OCI-LY7 (cell line): ENCODE results near the gene BSCL2. TPM values are rescaled to one million over a fixed set of nuclear protein-coding genes. Genes with fewer than 3 reads are reported as not detected.

Experiments used
- BruUV-seq: library from RNA; stranded (reverse); fragments of 400-500 nt; replicated peaks from 2 replicates; lab custom pipeline; 2021; lab: Mats Ljungman, UMichigan
- CTCF ChIA-PET: fragments of 300-600 bp; sonication (Branson Sonifier 250); formaldehyde crosslinking; loops from one replicate; lab custom pipeline; 2022; ENCODE audit warnings: antibody characterized with exemption; ENCODE audit not compliant: unreplicated experiment; lab: Charles Lee
- POLR2A ChIA-PET: fragments of 300-600 bp; sonication (Branson Sonifier 250); formaldehyde crosslinking; loops from one replicate; lab custom pipeline; 2022; ENCODE audit warnings: antibody characterized with exemption; lab: Charles Lee
- DNase-seq: peaks from one replicate; pipeline ENCODE4 v3.0.0-alpha.2; 2015; ENCODE audit warnings: low spot score
- H2AFZ ChIP-seq: fragments of 200-600 bp; sonication (generic), shearing (Covaris generic); 2 replicates; pipeline ENCODE4 v1.6.1; 2014; ENCODE audit warnings: mild to moderate bottlenecking, antibody characterized with exemption, low read length, moderate library complexity
- H3K27ac ChIP-seq: fragments of 200-600 bp; sonication (generic); 2 replicates; pipeline ENCODE4 v1.5.1; 2014; ENCODE audit warnings: mixed run types, low read depth, mild to moderate bottlenecking, moderate library complexity, low read length, inconsistent platforms; ENCODE audit not compliant: poor library complexity, severe bottlenecking
- H3K36me3 ChIP-seq: fragments of 200-600 bp; sonication (generic); 2 replicates; pipeline ENCODE4 v1.6.1; 2014; ENCODE audit warnings: mild to moderate bottlenecking, antibody characterized with exemption, low read length, moderate library complexity, mixed read lengths; ENCODE audit not compliant: insufficient read depth
- H3K4me1 ChIP-seq: fragments of 200-600 bp; sonication (generic); 2 replicates; pipeline ENCODE4 v1.5.1; 2014; ENCODE audit warnings: mild to moderate bottlenecking, low read length; ENCODE audit not compliant: insufficient read depth, poor library complexity, severe bottlenecking
- H3K4me2 ChIP-seq: fragments of 200-600 bp; sonication (generic); 2 replicates; pipeline ENCODE4 v1.6.1; 2014; ENCODE audit warnings: mild to moderate bottlenecking, low read length
- H3K4me3 ChIP-seq: fragments of 200-600 bp; sonication (generic); 2 replicates; pipeline ENCODE4 v1.5.1; 2014; ENCODE audit warnings: mild to moderate bottlenecking, low read depth, low read length; ENCODE audit not compliant: poor library complexity, severe bottlenecking
- H3K79me2 ChIP-seq: fragments of 200-600 bp; sonication (generic); 2 replicates; pipeline ENCODE4 v1.6.1; 2016; ENCODE audit warnings: low read depth, mild to moderate bottlenecking, low read length, moderate library complexity, mixed read lengths; ENCODE audit not compliant: insufficient read depth
- H3K9me2 ChIP-seq: fragments of 200-600 bp; sonication (generic); 2 replicates; pipeline ENCODE4 v1.6.1; 2016; ENCODE audit warnings: mild to moderate bottlenecking, low read length, mixed read lengths; ENCODE audit not compliant: insufficient read depth
- H3K9me3 ChIP-seq: fragments of 200-600 bp; sonication (generic); 2 replicates; pipeline ENCODE4 v1.6.1; 2014; ENCODE audit warnings: mild to moderate bottlenecking, mixed run types, low read length, mixed read lengths
- H4K20me1 ChIP-seq: fragments of 200-600 bp; sonication (generic); 2 replicates; pipeline ENCODE4 v1.6.1; 2014; ENCODE audit warnings: mild to moderate bottlenecking, antibody characterized with exemption, low read length, moderate library complexity, mixed read lengths; ENCODE audit not compliant: insufficient read depth
- EZH2phosphoT487 ChIP-seq: fragments of 200-600 bp; sonication (generic); IDR thresholded peaks from 2 replicates; pipeline ENCODE4 v1.6.1; 2018; ENCODE audit warnings: low read depth, borderline replicate concordance, mild to moderate bottlenecking, mixed run types, antibody characterized with exemption, low read length, moderate library complexity, mixed read lengths
- intact Hi-C: fragments of 100-400 bp; cut with micrococcal nuclease; formaldehyde crosslinking; loops from one replicate; pipeline ENCODE4 v1.10.0; 2022; ENCODE audit not compliant: unreplicated experiment
- total RNA-seq, 2 experiments: library from RNA; depleted of rRNA in 1 of 2; stranded (reverse); fragments of >200 nt in 1 of 2; shearing (Covaris generic) in 1 of 2; gene quantifications; 2 replicates each; pipeline ENCODE4 v1.2.3, GENCODE V29; 2014 to 2022
- TF ChIP-seq, protein P1 (sequence below): fragments of 200-600 bp; sonication (generic); conservative IDR thresholded peaks from 2 replicates; pipeline ENCODE4 v1.5.1; 2014; ENCODE audit warnings: mild to moderate bottlenecking, antibody characterized with exemption, low read length, moderate library complexity, mixed read lengths

The BSCL2 gene
- total RNA-seq, 2 experiments from 2014 or later = 20.7 to 46.2 TPM

DNA sequence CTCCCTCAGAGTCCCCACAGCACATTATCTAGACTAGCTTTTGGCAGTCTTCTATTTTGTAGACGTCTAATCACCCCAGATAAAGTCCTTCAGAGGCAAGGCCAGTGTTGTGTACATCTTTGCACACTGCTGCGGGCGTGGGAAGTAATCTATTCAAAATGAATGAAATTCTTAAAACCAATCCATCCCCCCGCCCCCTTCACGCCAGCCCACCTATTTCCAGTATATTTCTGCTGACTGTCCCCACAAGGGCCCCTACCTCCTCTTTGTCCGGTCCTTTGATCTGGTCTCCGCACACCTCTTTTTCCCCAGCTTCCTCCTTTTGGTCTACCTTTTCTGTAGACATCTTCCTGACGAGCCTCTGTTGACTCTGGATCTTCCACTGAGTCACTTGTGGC, 375 bp downstream of the BSCL2 start:
- H3K9me2 ChIP-seq = no peaks in the 10 kb centered on the region
- intact Hi-C loops = loop anchor here (2.0 kb wide), 1 partner anchor 20 kb away; the partner anchor contains the start of gene HNRNPUL2
- POLR2A ChIA-PET = interaction anchor here (0.7 to 1.4 kb wide), 2 partner anchors 122 to 137 kb away, joined by 5 read pairs; no protein-coding TSS in a partner anchor
- no TSS peak for BruUV-seq
- CTCF ChIA-PET = no interaction called here
- H3K4me1 ChIP-seq = peaks cover 44% of the 10 kb centered on the region
- peaks cover 93% of the 10 kb centered on the region for H3K36me3 ChIP-seq
- no peak for DNase-seq
- no peak overlapping the region for H2AFZ ChIP-seq
- peak overlapping the region; percentile 94; the same call in 1 of the 2 replicates for H3K4me2 ChIP-seq
- H4K20me1 ChIP-seq = no peaks in the 10 kb centered on the region
- no peaks in the 10 kb centered on the region for H3K79me2 ChIP-seq
- H3K27ac ChIP-seq = no peak overlapping the region
- H3K4me3 ChIP-seq = no peak overlapping the region
- H3K9me3 ChIP-seq = no peaks in the 10 kb centered on the region
- TF ChIP-seq EZH2phosphoT487 = no peak
- TF ChIP-seq, protein P1, sequence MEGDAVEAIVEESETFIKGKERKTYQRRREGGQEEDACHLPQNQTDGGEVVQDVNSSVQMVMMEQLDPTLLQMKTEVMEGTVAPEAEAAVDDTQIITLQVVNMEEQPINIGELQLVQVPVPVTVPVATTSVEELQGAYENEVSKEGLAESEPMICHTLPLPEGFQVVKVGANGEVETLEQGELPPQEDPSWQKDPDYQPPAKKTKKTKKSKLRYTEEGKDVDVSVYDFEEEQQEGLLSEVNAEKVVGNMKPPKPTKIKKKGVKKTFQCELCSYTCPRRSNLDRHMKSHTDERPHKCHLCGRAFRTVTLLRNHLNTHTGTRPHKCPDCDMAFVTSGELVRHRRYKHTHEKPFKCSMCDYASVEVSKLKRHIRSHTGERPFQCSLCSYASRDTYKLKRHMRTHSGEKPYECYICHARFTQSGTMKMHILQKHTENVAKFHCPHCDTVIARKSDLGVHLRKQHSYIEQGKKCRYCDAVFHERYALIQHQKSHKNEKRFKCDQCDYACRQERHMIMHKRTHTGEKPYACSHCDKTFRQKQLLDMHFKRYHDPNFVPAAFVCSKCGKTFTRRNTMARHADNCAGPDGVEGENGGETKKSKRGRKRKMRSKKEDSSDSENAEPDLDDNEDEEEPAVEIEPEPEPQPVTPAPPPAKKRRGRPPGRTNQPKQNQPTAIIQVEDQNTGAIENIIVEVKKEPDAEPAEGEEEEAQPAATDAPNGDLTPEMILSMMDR = no peak

DNA sequence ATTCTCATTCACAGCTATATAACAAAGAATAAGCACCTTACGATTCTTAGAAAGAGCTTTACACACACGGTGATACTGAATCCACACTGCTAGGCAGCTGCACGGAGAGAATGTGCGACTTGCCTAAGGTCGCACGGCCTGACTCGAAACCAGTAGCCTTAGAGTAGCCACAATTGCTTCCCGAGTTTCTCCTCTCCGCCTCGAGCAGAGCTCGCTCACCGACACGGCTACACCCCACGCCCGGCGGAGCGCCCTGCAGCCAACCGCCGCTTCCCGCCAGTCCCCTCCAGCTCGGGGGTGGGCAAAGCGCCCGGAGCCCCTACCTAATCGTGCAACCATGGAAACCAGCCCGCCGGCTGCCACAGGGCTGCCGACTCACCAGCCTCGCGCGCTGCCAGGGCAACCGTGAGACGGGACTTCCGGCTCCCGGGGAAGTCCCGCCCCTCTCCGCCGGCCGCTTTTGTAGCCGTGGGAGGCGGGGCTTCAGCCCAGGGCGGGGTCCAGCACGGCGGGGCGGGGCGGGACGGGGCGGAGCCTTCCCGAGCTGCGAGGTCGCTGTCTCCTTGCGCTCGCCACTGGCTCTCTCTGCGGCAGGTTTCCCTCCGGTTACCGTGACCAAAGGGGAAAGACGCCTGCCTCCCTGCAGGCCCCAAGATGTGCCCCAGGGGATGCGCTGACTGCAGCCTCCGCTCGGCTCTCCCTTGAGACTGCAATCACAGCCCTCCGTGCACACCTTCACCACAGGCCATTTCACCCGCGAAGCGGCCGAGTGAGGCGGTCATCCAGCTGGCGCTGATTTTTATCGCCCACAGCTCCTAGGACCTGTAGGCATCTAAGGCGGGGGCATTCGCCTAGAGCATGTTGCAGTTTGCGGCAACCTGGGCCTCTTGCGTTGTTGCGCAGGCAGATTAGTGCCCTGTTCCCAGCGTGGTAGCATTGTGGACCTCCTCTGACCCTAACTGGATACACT, 1.1 kb downstream of the BSCL2 start:
- Histone ChIP-seq H3K4me1 (peaks cover 44% of the 10 kb centered on the region), H3K9me3 (no peaks in the 10 kb centered on the region), H3K4me3 (peak overlapping the region; percentile 73), H2AFZ (peak overlapping the region; percentile 30; the same call in 1 of the 2 replicates), H4K20me1 (no peaks in the 10 kb centered on the region), H3K79me2 (no peaks in the 10 kb centered on the region), H3K9me2 (no peaks in the 10 kb centered on the region), H3K4me2 (peak overlapping the region; percentile 94), H3K27ac (peak overlapping the region; percentile 19), H3K36me3 (peaks cover 93% of the 10 kb centered on the region)
- ChIA-PET CTCF (no interaction called here), POLR2A (interaction anchor here (0.7 to 1.6 kb wide), 5 partner anchors 10 to 136 kb away, joined by 3 to 5 read pairs (median 4); no protein-coding TSS in a partner anchor)
- TF ChIP-seq, protein P1 = no peak
- no peak for TF ChIP-seq EZH2phosphoT487
- intact Hi-C loops = loop anchor here (2.0 kb wide), 1 partner anchor 21 kb away; the partner anchor contains the start of gene HNRNPUL2
- BruUV-seq = no TSS peak
- peak; percentile 94 for DNase-seq
